ENCODE results near the gene PABPN1L. TPM values are rescaled to one million over a fixed set of nuclear protein-coding genes. Genes with fewer than 3 reads are reported as not detected.

PABPN1L gene
- polyA plus RNA-seq, 3 donors, result not detected

- no peak for DNase-seq
Measured at GRCh38 chr16:88851616-88852015, 14.8 kb downstream of the PABPN1L start.

DNA sequence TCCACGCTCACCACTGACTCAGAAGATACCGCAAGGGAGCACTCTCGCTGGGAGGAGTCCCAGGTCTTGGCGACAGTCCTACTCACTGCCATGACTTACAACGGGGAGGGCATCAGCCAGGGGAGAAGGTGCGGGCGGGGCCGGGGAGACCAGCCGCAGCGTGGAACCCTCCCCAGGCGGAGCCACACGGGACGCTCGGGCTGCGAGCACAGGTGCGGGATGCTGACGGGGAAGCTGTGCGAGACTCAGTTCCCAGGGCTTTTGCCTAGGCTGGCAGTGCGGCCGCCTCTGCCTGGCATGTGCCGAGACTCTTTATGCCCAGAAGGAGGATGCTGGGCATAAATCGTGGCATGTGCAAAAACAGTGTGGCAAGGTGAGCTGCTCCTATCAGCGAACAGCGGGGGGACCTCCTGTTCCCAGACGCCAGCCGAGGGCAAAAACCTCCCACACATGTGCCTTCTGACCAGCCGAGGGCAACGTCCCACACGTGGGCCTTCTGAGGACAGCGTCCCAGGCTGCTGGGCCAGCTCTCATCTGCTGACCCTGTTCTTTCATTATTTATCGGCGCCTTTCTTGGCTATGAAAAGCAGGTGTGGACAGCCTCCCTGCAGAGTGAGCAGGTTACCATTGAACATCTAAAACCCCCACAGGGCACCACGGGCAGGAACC, 15.8 kb downstream of the PABPN1L start:
- DNase-seq, result no peak

DNA sequence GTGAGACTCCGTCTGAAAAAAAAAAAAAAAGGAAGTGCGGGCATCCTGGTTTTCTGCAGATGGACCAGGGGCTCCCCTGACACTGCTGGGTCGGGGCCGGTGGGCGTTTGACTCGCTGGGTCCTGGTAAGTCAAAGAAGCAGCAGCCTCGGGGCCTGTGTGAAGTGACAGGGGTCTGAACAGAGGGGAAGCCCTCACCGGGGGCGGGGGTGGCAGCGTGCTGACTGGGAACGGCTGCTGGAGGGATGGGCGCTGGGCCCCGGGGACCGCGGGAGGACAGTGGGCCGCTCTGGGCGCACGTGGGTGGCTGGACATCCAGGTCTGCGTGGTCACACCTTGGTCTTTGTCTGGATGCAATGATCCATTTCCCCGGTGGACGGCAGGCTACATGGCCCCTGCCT, 17.9 kb downstream of the PABPN1L start:
- DNase-seq, result no peak

DNA sequence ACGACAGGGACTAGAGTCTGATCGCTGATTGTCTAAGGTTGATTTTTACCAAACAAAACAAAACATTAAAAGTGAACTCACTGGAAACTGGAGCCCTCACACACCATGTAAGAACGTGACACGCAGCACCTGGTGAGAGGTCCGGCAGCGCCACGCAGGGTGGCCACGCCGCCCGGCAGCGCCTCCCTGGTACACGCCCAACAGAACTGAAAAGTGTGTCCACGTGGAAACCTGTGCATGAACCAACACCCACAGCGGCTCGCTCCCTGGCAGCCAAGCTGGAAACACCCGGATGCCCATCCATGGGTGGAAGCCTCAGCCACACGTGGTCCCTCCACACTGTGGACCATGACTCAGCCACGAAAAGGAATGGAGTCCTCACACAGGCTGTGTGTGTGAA, 18.8 kb downstream of the PABPN1L start:
- DNase-seq, result no peak

DNA sequence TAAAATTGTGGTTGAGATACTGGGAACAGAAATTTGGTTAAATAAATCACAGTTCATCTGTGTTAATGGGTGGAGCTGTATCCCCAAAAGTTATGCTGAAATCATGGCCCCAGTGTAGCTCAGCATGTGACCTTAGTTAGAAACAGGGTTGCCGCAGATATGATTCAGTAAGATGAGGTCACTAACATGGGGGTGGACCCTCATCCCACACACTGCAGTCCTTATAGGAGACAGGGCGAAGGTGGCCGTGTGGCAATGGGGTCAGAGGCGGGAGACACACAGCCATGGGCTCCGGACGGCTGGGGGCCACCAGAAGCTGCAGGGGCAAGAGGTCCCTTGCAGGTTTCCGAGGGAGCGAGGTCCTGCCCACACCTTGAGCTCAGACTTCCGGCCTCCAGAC, 20.4 kb downstream of the PABPN1L start:
- no peak for DNase-seq

- no peak for DNase-seq
Measured at GRCh38 chr16:88844419-88845036, 21.9 kb downstream of the PABPN1L start.

DNA sequence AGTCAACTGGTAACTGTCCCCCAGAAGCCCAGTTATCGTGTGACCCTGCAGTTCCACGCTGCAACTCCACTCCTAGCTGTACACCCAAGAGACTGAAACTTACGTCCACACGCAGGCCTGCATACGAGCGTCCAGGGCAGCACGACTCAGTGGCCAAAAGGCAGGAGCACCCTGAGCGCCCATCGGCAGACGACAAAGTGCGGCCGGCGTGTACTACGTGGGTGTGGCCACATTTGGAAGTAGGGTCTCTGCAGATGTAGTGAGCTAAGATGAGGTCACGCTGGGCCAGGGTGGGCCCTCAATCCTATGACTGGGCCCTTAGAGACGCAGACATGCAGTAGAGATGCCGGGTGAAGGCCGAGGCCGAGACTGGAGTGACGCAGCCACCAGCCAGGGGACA, 23.2 kb downstream of the PABPN1L start:
- no peak for DNase-seq

GRCh38 chr16:88842806-88843205, 23.7 kb downstream of the PABPN1L start:
- DNase-seq, result no peak

GRCh38 chr16:88842308-88842756, 24.1 kb downstream of the PABPN1L start:
- no peak for DNase-seq

- no peak for DNase-seq
Measured at GRCh38 chr16:88841521-88842307, 24.7 kb downstream of the PABPN1L start.

DNA sequence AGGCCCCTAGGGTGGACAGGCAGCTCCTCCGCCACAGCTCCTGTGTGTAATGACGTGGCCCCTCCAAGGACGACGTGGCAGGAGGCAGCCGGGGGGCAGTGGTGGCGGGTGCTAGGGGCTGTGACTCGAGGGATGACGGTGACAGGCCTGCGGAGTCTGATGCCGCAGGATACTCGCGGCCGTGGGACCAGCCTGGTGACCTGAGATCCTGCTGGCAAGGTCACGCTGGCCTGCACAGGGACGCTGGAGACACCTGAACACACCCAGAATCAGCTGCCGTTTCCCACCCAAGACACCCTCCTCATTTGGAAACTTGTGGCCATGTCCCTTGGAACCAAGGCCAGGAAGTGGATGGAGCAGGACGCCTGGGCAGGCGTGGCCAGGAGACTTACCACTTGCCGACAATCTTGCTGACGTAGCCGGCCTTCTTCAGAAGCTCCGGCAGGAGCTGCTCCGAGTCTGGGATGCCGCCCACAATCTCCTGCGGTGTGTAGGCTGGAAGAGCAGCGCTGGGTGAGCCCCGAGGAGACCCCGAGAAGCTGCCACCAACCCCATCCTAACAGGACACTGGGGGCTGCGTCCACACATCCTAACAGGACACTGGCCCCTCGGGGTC, 25.8 kb downstream of the PABPN1L start:
- DNase-seq, result no peak

DNA sequence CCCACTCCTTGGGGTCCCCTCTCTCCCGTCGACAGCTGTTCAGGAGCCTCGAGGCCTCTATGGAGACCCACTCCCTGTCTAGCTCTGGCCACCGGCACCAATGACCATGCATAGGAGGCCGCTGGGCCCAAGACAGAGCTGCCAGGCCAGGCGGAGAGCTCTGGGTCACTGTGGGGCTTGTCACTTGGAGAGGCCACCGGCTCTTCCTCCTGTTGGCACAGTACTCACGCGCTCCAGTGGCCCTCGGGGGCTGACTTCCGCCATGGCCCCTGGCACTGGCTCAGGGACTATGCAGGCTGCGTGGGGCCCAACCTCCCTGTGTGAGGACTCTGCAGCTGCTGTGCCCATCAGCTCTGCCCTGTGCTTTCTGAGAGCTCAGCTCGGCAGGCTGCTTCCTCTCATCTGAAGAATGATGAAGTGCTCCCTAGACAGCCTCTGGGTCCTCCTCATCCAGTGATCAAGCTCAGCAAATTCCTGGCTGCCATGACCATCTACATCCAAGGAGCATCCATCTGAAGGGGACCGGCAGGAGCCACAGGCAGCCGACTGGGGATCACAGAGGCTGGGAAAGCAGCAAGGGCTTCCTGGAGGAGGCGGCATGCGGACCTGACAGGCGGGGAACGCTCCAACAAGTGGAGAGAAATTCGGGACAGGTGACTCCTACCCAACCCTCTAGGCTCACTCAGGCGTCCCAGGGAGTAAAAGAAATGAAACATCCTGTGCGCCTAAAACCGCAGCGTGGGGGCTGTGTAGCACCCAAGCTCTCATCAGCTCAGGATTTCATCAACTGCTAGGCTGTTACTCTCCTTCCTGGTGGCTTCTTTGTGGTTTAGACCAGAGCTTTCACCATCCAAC, 26.5 kb downstream of the PABPN1L start:
- no peak for DNase-seq

DNA sequence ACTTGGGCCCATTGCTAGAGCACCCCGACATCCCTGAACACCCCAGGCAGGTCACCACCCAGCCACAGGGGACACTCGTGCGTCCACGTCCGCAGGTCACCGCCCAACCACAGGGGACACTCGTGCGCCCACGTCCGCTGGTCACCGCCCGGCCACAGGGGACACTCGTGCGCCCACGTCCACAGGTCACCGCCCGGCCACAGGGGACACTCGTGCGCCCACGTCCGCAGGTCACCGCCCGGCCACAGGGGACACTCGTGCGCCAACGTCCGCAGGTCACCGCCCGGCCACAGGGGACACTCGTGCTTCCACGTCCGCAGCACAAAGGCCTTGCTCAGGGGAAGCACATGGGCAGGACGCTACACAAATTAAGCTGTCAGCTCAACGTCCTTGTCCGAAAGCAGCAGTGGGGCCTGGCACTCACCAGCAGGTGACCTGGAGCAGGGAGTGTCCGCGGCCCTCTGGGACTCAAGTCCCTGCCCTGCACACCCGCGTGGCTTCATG, 27.4 kb downstream of the PABPN1L start:
- DNase-seq, result no peak

DNA sequence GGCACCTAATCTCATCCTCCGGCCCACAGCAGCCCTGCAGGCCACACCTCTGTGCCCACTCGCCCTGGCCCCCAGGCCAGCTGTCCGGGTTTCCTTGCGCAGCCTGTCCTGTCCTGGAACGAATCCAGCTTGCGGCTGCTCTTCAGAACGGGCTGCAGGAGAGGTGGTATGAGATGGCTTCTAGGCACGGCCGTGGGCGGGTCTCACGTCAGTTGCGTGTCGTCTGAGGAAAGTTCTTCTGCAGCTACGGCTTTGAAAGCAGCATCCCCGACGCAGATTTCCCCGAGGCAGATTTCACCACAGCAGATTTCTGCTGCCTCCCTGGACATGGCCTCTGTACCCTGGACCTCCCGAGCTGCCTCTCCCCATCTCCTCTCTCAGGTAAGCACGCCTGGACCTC, 27.9 kb downstream of the PABPN1L start:
- DNase-seq, result no peak

GRCh38 chr16:88837806-88838205, 28.7 kb downstream of the PABPN1L start:
- DNase-seq, result no peak

GRCh38 chr16:88836791-88837190, 29.7 kb downstream of the PABPN1L start:
- no peak for DNase-seq

- no peak for DNase-seq
Measured at GRCh38 chr16:88835818-88836217, 30.6 kb downstream of the PABPN1L start.

DNA sequence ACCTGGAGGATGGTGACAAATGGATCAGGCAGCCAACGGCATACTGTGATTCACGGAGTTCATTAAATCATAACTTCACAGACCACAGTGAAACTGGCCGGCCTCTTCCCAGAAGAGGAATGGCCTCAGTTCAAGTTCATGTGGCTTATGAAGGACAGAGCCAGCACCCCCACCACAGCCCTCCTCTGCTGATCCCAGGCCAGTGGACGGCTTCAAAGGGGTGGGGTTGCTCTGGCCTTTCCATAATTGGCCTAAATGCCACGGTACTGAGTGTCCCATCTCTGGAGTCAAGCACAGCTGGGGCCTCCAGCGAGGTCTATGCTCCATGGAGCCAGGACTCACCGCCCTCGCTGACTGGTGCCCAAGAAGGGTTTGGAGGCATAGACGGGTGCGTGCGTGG, 31.1 kb downstream of the PABPN1L start:
- no peak for DNase-seq

- DNase-seq, result no peak
Measured at GRCh38 chr16:88834670-88835069, 31.8 kb downstream of the PABPN1L start.

GRCh38 chr16:88833086-88833485, 33.4 kb downstream of the PABPN1L start:
- DNase-seq, result no peak

DNA sequence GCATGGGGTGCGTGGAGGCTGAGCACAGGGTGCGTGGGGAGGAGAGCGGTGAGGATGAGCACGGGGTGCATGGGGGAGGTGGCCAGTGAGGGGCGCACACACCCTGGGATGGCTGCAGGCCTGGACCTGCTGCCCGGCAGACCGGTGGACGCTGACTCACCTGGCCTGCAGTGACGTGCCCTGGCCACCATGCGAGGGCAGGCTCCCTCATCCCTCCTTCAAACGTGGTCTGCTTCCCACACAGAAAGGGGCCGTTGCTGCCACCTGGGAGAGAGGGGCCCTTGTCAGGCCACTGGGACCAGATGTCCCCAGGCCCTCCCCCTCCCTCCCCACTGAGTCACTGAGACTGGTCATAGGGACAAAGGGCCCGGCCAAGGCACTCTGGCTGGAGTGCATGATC, 34.6 kb downstream of the PABPN1L start:
- DNase-seq, result no peak
